Epithelial cell of proximal tubule (primary cell): ENCODE results near the gene HDC. TPM values are rescaled to one million over a fixed set of nuclear protein-coding genes. Genes with fewer than 3 reads are reported as not detected.

ENCODE experiments used
- DNase-seq: peaks from one replicate; pipeline ENCODE4 v3.0.0-alpha.2; 2011; ENCODE audit warnings: low read depth
- H3K4me3 ChIP-seq: 2 replicates; pipeline ENCODE4 v1.5.1; 2011; ENCODE audit warnings: low read depth, mild to moderate bottlenecking, low read length
- total RNA-seq: library from RNA; depleted of rRNA; stranded (reverse); fragments of >200 nt; gene quantifications from 2 replicates; pipeline ENCODE4 v1.2.3, GENCODE V29; 2015
- TF ChIP-seq, protein P1 (sequence below): conservative IDR thresholded peaks from 2 replicates; pipeline ENCODE4 v1.5.1; 2012; ENCODE audit warnings: low read depth, mild to moderate bottlenecking, low read length

Gene HDC
- total RNA-seq, 1 donor from 2014 or later: not detected

DNA sequence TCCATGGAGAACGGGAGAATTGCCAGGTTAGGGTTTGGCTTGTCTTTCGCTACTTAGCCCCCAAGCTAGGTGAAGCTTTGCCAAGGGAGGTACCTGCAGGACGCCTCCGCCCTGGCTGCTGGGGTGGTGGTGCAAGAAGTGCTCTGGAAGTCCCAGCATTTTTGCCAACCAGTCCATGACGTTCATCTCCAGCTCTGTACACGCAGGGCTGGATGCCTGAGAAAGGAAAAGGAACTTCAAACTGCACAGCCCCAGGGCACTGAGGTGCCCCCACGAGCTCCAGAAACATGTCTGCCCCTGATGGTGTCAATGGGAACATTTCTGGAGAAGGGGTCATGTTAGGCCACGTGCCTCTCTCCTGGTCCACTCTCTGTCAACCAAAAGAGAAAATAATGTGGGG is 8.2 kb downstream of the HDC start:
- no peak overlapping the region for H3K4me3 ChIP-seq
- TF ChIP-seq, protein P1, sequence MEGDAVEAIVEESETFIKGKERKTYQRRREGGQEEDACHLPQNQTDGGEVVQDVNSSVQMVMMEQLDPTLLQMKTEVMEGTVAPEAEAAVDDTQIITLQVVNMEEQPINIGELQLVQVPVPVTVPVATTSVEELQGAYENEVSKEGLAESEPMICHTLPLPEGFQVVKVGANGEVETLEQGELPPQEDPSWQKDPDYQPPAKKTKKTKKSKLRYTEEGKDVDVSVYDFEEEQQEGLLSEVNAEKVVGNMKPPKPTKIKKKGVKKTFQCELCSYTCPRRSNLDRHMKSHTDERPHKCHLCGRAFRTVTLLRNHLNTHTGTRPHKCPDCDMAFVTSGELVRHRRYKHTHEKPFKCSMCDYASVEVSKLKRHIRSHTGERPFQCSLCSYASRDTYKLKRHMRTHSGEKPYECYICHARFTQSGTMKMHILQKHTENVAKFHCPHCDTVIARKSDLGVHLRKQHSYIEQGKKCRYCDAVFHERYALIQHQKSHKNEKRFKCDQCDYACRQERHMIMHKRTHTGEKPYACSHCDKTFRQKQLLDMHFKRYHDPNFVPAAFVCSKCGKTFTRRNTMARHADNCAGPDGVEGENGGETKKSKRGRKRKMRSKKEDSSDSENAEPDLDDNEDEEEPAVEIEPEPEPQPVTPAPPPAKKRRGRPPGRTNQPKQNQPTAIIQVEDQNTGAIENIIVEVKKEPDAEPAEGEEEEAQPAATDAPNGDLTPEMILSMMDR: no peak
- DNase-seq: no peak

DNA sequence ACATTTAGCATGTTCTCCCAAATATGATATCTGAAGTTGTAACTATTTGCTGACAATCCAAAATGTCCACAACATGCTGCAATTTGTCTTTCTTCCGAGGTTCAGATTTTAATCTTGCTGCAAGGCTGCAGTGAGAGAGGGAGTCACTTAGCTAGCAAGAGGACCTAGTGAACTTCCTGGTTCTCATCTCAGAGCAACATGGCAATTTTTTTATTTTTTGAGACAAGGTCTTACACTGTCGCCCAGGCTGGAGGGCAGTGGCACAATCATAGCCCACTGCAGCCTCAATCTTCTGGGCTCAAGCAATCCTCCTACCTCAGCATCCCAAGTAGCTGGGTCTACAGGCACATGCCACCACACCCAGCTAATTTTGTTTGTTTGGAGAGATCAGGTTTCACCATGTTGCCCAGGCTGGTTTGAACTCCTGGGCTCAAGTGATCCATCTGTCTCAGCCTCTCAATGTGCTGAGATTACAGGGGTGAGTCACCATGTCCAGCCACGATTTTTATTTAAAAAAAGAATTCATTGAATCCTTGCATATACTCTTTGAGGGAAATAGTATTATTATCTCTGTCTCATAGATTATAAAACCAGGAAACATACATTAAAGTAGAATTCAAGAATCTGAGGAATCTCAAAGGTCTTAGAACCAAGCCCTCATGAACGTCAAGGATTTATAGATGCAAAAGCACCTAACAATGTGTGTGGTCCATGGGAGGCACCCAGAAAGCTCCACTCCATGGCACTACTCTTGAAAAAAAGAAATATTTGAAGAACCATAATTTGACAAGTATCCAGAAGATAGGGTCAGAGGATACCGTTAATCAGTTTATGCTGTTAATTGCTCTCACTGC is 9.1 kb downstream of the HDC start:
- DNase-seq: no peak
- no peak overlapping the region for H3K4me3 ChIP-seq
- TF ChIP-seq, protein P1: no peak

DNA sequence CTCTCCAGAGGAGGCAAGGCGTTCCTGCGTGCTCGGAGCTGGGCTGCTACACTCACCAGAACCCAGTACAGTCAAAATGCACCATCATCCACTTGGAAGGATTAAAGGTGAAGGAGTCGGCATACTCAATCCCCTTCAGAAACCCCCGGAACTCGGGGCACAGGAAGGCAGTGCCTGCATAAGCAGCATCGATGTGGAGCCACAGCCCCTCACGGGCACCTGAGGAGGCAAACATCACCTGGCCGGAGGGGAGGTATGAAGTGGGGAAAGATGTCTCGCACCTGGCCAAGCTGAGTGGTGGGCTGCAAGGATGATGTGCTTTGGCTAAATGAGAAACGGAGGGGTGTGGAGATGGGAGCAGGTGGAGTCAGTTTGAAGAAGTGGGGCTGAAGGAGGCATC is 13.0 kb downstream of the HDC start:
- DNase-seq: no peak
- no peak overlapping the region for H3K4me3 ChIP-seq
- TF ChIP-seq, protein P1: no peak

DNA sequence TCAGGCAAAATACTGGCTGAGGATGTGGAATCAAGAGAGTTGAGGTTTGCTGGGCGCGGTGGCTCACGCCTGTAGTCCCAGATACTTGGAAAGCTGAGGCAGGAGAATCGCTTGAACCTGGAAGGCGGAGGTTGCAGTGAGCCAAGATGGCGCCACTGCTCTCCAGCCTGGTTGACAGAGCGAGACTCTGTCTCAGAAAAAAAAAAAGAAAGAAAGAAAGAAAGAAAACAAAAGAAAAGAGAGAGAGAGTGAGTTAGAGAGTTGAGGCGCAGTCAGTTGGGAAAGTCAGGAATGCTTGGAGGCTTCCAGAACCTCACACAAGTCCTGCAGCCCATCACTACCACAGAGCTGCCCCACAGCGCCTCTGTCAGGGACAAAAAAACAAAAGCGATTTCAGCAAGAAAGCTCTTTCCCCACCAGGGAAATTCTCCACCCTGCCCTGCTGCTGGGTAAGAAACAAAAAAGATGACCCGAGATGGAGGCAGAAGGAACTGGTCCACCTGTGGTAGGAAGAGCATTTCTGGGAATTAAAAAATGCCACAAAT is 13.8 kb downstream of the HDC start:
- TF ChIP-seq, protein P1: no peak
- no peak for DNase-seq

DNA sequence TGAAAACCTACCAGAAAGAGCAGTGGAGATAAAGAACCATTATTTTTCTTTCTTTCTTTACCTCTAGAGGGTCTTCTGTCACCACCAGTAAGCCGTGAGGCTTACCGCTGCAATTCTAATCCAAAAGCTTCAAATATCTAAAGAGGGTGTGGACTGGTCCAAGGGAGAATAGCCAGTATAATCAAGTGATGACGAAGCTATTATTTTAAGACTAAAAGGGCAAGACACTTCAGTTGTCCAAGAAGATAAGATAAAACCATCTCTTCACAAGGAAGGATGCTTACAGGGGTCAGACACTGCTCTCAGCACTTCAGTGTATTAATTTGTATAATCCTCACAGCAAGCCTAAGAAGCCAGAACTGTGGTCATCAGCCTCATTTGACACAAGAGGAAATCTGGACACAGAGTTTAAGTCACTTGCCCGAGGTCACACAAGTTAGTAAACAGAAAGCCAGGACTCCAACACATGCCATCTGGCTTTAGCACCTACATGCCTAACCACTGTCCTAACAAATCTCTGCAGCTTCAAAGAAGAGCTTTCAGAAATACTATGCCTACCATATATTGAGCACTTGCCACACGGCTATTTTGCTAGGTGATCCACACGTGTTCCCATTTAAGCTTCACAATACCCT is 14.6 kb downstream of the HDC start:
- DNase-seq: no peak
- TF ChIP-seq, protein P1: no peak

More for the DNA sequence above, 13.8 kb downstream of the HDC start:
- H3K4me3 ChIP-seq: no peak overlapping the region

DNA sequence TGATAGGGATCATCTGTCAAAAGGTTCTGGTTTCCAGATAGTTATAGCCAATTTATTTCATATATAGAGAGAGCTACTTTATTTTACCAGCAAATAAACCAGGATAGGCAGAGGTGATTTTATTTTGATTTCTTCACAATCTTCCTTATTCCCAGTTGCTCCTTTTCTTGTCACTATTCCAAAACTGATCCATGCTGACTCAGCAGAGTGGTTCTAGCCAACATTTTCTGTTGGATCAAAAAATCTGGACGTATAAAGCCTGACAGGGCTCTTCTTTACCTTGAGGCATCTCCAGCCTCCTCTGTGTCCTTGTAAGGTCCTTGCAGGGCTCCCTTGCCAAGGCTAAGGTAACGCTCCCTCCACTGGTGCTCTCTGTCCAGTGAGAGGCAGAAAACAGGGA is 15.8 kb downstream of the HDC start:
- no peak for DNase-seq
- H3K4me3 ChIP-seq: no peak overlapping the region
- TF ChIP-seq, protein P1: no peak

More for the DNA sequence above, 14.6 kb downstream of the HDC start:
- no peak overlapping the region for H3K4me3 ChIP-seq
